ENCODE results near the gene P4HA1.

DNA sequence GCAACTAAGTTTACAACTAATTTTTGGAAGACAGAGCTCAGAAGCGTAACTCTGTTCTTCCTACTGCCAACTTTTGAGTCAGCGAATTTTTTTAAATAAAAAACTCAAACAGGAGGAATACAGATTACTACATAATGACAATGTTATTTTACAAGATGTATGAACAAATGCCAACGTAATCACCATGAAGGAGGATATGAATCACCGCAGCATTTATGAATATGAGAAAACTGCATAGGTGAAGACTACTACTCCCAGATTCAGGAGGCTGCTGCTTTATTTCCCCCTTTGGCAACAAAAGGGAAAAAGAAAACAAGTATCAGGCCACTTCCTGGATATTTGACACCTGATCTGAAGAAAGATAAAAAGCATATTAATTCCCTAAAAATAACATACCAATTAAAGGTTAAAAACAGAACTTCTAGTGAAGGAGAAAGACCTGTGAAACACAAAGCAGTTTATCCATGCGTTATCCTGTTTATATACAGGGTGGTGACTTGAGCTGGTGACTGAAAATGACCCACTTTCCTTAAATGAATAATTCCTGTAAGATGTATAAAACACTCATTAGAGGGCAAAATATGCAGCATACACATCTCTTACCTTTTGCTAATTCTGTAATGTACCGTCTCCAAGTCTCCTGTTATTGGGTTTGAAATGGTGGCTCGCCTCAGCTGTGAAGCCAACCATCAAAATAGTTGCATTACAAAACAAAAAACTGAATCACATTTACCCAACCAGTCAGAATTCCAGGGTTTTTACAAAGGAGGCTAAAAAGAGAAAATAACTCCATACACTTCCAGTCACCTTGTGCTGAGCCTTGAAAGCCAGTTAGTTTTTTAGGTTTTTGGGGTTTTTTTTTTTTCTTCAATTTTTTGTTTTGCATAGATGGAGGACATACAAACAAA is 52.0 kb downstream of the P4HA1 start:
- TF ChIP-seq POLR2A (IDR thresholded peaks at IDR 0.05) (no peak), POLR2AphosphoS5 (IDR thresholded peaks at IDR 0.05) (no peak)
- TF ChIP-seq, protein P1, sequence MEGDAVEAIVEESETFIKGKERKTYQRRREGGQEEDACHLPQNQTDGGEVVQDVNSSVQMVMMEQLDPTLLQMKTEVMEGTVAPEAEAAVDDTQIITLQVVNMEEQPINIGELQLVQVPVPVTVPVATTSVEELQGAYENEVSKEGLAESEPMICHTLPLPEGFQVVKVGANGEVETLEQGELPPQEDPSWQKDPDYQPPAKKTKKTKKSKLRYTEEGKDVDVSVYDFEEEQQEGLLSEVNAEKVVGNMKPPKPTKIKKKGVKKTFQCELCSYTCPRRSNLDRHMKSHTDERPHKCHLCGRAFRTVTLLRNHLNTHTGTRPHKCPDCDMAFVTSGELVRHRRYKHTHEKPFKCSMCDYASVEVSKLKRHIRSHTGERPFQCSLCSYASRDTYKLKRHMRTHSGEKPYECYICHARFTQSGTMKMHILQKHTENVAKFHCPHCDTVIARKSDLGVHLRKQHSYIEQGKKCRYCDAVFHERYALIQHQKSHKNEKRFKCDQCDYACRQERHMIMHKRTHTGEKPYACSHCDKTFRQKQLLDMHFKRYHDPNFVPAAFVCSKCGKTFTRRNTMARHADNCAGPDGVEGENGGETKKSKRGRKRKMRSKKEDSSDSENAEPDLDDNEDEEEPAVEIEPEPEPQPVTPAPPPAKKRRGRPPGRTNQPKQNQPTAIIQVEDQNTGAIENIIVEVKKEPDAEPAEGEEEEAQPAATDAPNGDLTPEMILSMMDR (IDR thresholded peaks at IDR 0.05 in 8 of 11, conservative IDR thresholded peaks at IDR 0.05 in 3 of 11) = no peak

Measured in spleen (tissue), 7 donors.